ENCODE results near the gene CARD14.
"Not testable (repeated sequence)": the region's sequence is repeated elsewhere in the genome, so short reads cannot be mapped to it uniquely, and the experiment has no call there.

The CARD14 gene

GRCh38 chr17:80147035-80147822 lies 22.6 kb upstream of the CARD14 start, which contains the start of gene EIF4A3:
Gene EIF4A3 (minus strand): TSS chr17:80147128. CDS start chr17:80146961, 167 bp downstream.
- Histone ChIP-seq H3K27ac (peak within 1 kb of the TSS; percentile 96), H3K36me3 (peaks cover 26% of the 10 kb centered on the region)
- TF ChIP-seq Cebpa-rat (IDR thresholded peaks at IDR 0.05), result no peak

GRCh38 chr17:80151333-80151732 lies 18.5 kb upstream of the CARD14 start:
- H3K4me3 ChIP-seq, result no peak overlapping the region
- H4K20me1 ChIP-seq, result peaks cover 4% of the 10 kb centered on the region
- no peaks in the 10 kb centered on the region for H3K27me3 ChIP-seq
- H3K9ac ChIP-seq, result no peak overlapping the region
- H3K4me2 ChIP-seq, result no peak overlapping the region
- peaks cover 23% of the 10 kb centered on the region for H3K9me3 ChIP-seq
- H3K27ac ChIP-seq, result peak overlapping the region; percentile 65; the same call in 1 of the 2 replicates
- no peak for TF ChIP-seq Cebpa-rat (IDR thresholded peaks at IDR 0.05)
- H3K4me1 ChIP-seq, result peaks cover 43% of the 10 kb centered on the region
- no peaks in the 10 kb centered on the region for H3K36me3 ChIP-seq

More at GRCh38 chr17:80147035-80147822, 22.6 kb upstream of the CARD14 start, which contains the start of gene EIF4A3:
- Histone ChIP-seq H3K9ac (peak within 1 kb of the TSS; percentile 97), H3K4me2 (peak within 1 kb of the TSS; percentile 93), H3K4me3 (peak within 1 kb of the TSS; percentile 95), H3K9me3 (no peaks in the 10 kb centered on the region), H3K4me1 (peaks cover 47% of the 10 kb centered on the region), H3K27me3 (no peaks in the 10 kb centered on the region), H4K20me1 (peaks cover 45% of the 10 kb centered on the region)

- no peak overlapping the region for H3K9ac ChIP-seq
- no peaks in the 10 kb centered on the region for H3K36me3 ChIP-seq
- TF ChIP-seq Cebpa-rat (IDR thresholded peaks at IDR 0.05), result no peak
- peak overlapping the region; percentile 65 for H3K27ac ChIP-seq
- peaks cover 31% of the 10 kb centered on the region for H3K9me3 ChIP-seq
- no peak overlapping the region for H3K4me3 ChIP-seq
- peak overlapping the region; percentile 61 for H3K4me2 ChIP-seq
- H3K27me3 ChIP-seq, result no peaks in the 10 kb centered on the region
- peaks cover 43% of the 10 kb centered on the region for H3K4me1 ChIP-seq
- no peaks in the 10 kb centered on the region for H4K20me1 ChIP-seq
Measured at GRCh38 chr17:80152081-80152702, 17.6 kb upstream of the CARD14 start.

- Histone ChIP-seq H3K4me1 (peaks cover 41% of the 10 kb centered on the region), H3K9me3 (peaks cover 34% of the 10 kb centered on the region), H3K27ac (peak overlapping the region; percentile 65), H3K4me3 (no peak overlapping the region), H3K4me2 (peak overlapping the region; percentile 61), H3K36me3 (no peaks in the 10 kb centered on the region), H4K20me1 (no peaks in the 10 kb centered on the region), H3K27me3 (no peaks in the 10 kb centered on the region), H3K9ac (no peak overlapping the region)
- TF ChIP-seq Cebpa-rat (IDR thresholded peaks at IDR 0.05), result no peak
Measured at GRCh38 chr17:80153004-80153403, 16.8 kb upstream of the CARD14 start.

GRCh38 chr17:80154166-80154565 lies 15.7 kb upstream of the CARD14 start:
- Histone ChIP-seq H3K9ac (no peak overlapping the region), H3K4me3 (no peak overlapping the region), H3K27ac (no peak overlapping the region; the same call in 1 of the 2 replicates), H3K9me3 (peaks cover 34% of the 10 kb centered on the region), H3K27me3 (no peaks in the 10 kb centered on the region), H3K4me1 (peaks cover 29% of the 10 kb centered on the region), H4K20me1 (no peaks in the 10 kb centered on the region), H3K36me3 (no peaks in the 10 kb centered on the region), H3K4me2 (no peak overlapping the region)
- TF ChIP-seq Cebpa-rat (IDR thresholded peaks at IDR 0.05), result no peak

- Histone ChIP-seq H3K9me3 (peaks cover 34% of the 10 kb centered on the region), H3K4me1 (peaks cover 35% of the 10 kb centered on the region)
- H3K4me3 ChIP-seq, H3K4me2 ChIP-seq, H3K36me3 ChIP-seq, H3K27ac ChIP-seq, H4K20me1 ChIP-seq, H3K27me3 ChIP-seq, H3K9ac ChIP-seq: not testable (repeated sequence)
Measured at GRCh38 chr17:80155600-80155999, 14.2 kb upstream of the CARD14 start.

GRCh38 chr17:80158846-80159245 lies 11.0 kb upstream of the CARD14 start:
- Histone ChIP-seq H3K27me3 (no peaks in the 10 kb centered on the region), H4K20me1 (no peaks in the 10 kb centered on the region), H3K4me1 (peaks cover 42% of the 10 kb centered on the region), H3K4me3 (no peak overlapping the region), H3K27ac (no peak overlapping the region), H3K9ac (no peak overlapping the region), H3K36me3 (no peaks in the 10 kb centered on the region), H3K9me3 (peaks cover 34% of the 10 kb centered on the region), H3K4me2 (no peak overlapping the region)
- TF ChIP-seq Cebpa-rat (IDR thresholded peaks at IDR 0.05), result no peak

GRCh38 chr17:80160536-80160935 lies 9.3 kb upstream of the CARD14 start:
- Histone ChIP-seq H3K36me3 (no peaks in the 10 kb centered on the region), H3K27ac (no peak overlapping the region), H3K9me3 (peaks cover 19% of the 10 kb centered on the region), H3K4me3 (no peak overlapping the region), H4K20me1 (no peaks in the 10 kb centered on the region), H3K9ac (no peak overlapping the region), H3K4me1 (peaks cover 37% of the 10 kb centered on the region), H3K4me2 (peak overlapping the region; percentile 51), H3K27me3 (no peaks in the 10 kb centered on the region)
- TF ChIP-seq Cebpa-rat (IDR thresholded peaks at IDR 0.05), result no peak

- no peak overlapping the region for H3K9ac ChIP-seq
- H3K9me3 ChIP-seq, result no peaks in the 10 kb centered on the region
- no peaks in the 10 kb centered on the region for H3K36me3 ChIP-seq
- no peak overlapping the region for H3K4me2 ChIP-seq
- H3K4me1 ChIP-seq, result peaks cover 37% of the 10 kb centered on the region
- H3K27me3 ChIP-seq, result no peaks in the 10 kb centered on the region
- TF ChIP-seq Cebpa-rat (IDR thresholded peaks at IDR 0.05), result no peak
- H3K27ac ChIP-seq, result no peak overlapping the region
- H4K20me1 ChIP-seq, result no peaks in the 10 kb centered on the region
- H3K4me3 ChIP-seq, result no peak overlapping the region
Measured at GRCh38 chr17:80163336-80163735, 6.5 kb upstream of the CARD14 start.

GRCh38 chr17:80164185-80164584 lies 5.6 kb upstream of the CARD14 start:
- Histone ChIP-seq H3K4me3 (no peak overlapping the region), H3K9ac (no peak overlapping the region), H3K4me1 (peaks cover 37% of the 10 kb centered on the region), H3K27ac (no peak overlapping the region), H3K36me3 (no peaks in the 10 kb centered on the region), H3K9me3 (no peaks in the 10 kb centered on the region), H3K27me3 (no peaks in the 10 kb centered on the region), H4K20me1 (no peaks in the 10 kb centered on the region), H3K4me2 (no peak overlapping the region)
- no peak for TF ChIP-seq Cebpa-rat (IDR thresholded peaks at IDR 0.05)

All from BLaER1 (cell line).